CD8-positive, alpha-beta memory T cell (primary cell): ENCODE data around the gene BCL11B. TPM values are rescaled to one million over a fixed set of nuclear protein-coding genes. Genes with fewer than 3 reads are reported as not detected.

Experiments
- CTCF ChIA-PET: fragments of 350-600 bp; sonication (Branson Sonifier 250); formaldehyde crosslinking; loops from one replicate; lab custom pipeline; 2021; ENCODE audit warnings: antibody characterized with exemption; lab: Charles Lee
- POLR2A ChIA-PET: fragments of 350-600 bp; sonication (Branson Sonifier 250); formaldehyde crosslinking; loops from one replicate; lab custom pipeline; 2021; ENCODE audit warnings: antibody characterized with exemption; lab: Charles Lee
- DNase-seq, 5 donors: peaks; one replicate each; pipeline versions ENCODE4 v3.0.0 to v3.0.0-alpha.2; 2020 to 2022; ENCODE audit warnings: mixed read lengths in 1 of 5
- H3K27ac ChIP-seq: one replicate; pipeline ENCODE4 v1.7.0; 2013; ENCODE audit warnings: low read depth, mild to moderate bottlenecking, low read length, moderate library complexity
- H3K27me3 ChIP-seq: 2 replicates; pipeline ENCODE4 v1.7.0; 2013; ENCODE audit warnings: low read length, mild to moderate bottlenecking; ENCODE audit not compliant: insufficient read depth, poor library complexity, severe bottlenecking
- H3K36me3 ChIP-seq: 2 replicates; pipeline ENCODE4 v1.7.0; 2013; ENCODE audit warnings: mild to moderate bottlenecking, low read length, moderate library complexity; ENCODE audit not compliant: insufficient read depth
- H3K4me1 ChIP-seq: 2 replicates; pipeline ENCODE4 v1.7.0; 2013; ENCODE audit warnings: mild to moderate bottlenecking, low read length, moderate library complexity; ENCODE audit not compliant: insufficient read depth
- H3K4me3 ChIP-seq: 2 replicates; pipeline ENCODE4 v1.7.0; 2013; ENCODE audit warnings: mild to moderate bottlenecking, low read length
- H3K9me3 ChIP-seq: 2 replicates; pipeline ENCODE4 v1.7.0; 2013; ENCODE audit warnings: mild to moderate bottlenecking, low read length
- H3K27ac Mint-ChIP-seq, 8 donors: one replicate each; pipeline ENCODE4 v1.8.0; 2020 to 2021; ENCODE audit warnings: mixed read lengths in 8 of 8, mild to moderate bottlenecking in 6 of 8, inconsistent platforms in 3 of 8, moderate library complexity in 3 of 8
- H3K27me3 Mint-ChIP-seq, 2 donors: one replicate each; pipeline ENCODE4 v1.8.0; 2020 to 2021; ENCODE audit warnings: mixed read lengths in 2 of 2, mild to moderate bottlenecking in 1 of 2, moderate library complexity in 1 of 2
- H3K36me3 Mint-ChIP-seq, 3 donors: one replicate each; pipeline ENCODE4 v1.8.0; 2020 to 2021; ENCODE audit warnings: mixed read lengths in 3 of 3, inconsistent platforms in 1 of 3, mild to moderate bottlenecking in 1 of 3
- H3K4me1 Mint-ChIP-seq, 3 donors: one replicate each; pipeline ENCODE4 v1.8.0; 2020 to 2021; ENCODE audit warnings: mixed read lengths in 3 of 3, inconsistent platforms in 1 of 3, mild to moderate bottlenecking in 1 of 3
- H3K4me3 Mint-ChIP-seq, 7 donors: one replicate each; pipeline ENCODE4 v1.8.0; 2020 to 2021; ENCODE audit warnings: mixed read lengths in 7 of 7, mild to moderate bottlenecking in 6 of 7, moderate library complexity in 4 of 7, inconsistent platforms in 2 of 7
- H3K9me3 Mint-ChIP-seq, 5 donors: one replicate each; pipeline ENCODE4 v1.8.0; 2020 to 2022; ENCODE audit warnings: mixed read lengths in 5 of 5, mild to moderate bottlenecking in 3 of 5, moderate library complexity in 2 of 5, inconsistent platforms in 1 of 5
- polyA plus RNA-seq: library from polyadenylated mRNA; unstranded; fragments of 300-500 nt; fragmentation: Illumina TruSeq; gene quantifications from one replicate; pipeline ENCODE4 v1.2.3, GENCODE V29; 2021
- total RNA-seq, 2 experiments: library from RNA; stranded (reverse); gene quantifications; one replicate each; pipeline ENCODE4 v1.2.3, GENCODE V29; 2021

Gene BCL11B
- total and polyA plus RNA-seq, 3 experiments from 2014 or later: 9.7 to 42.5 (median 42.0) TPM

GRCh38 chr14:99276482-99276881 is 4.5 kb upstream of the BCL11B start:
- Histone ChIP-seq H3K9me3 (no peaks in the 10 kb centered on the region), H3K4me1 (peaks cover 23% of the 10 kb centered on the region), H3K27me3 (no peaks in the 10 kb centered on the region), H3K4me3 (no peak overlapping the region), H3K36me3 (no peaks in the 10 kb centered on the region), H3K27ac (no peak overlapping the region)
- Mint-ChIP-seq H3K4me1 (peaks cover 27 to 44% (median 36%) of the 10 kb centered on the region in 3 donors), H3K36me3 (peaks cover 0 to 5% (median 5%) of the 10 kb centered on the region in 3 donors), H3K27me3 (peaks cover 0 to 3% of the 10 kb centered on the region in 2 donors), H3K27ac (peak overlapping the region in 1 of 8 donors; percentile 3), H3K4me3 (peak overlapping the region in 1 of 7 donors; percentile 83), H3K9me3 (peaks cover 0 to 3% (median 0%) of the 10 kb centered on the region in 5 donors)
- CTCF ChIA-PET: interaction anchor here (1.2 to 4.7 kb wide), 2 partner anchors 10 to 1138 kb away, joined by 4 to 23 read pairs; no protein-coding TSS in a partner anchor
- no peak for DNase-seq
- POLR2A ChIA-PET: interaction anchor here (0.6 kb wide), 1 partner anchor 85 kb away, joined by 3 read pairs; no protein-coding TSS in a partner anchor

DNA sequence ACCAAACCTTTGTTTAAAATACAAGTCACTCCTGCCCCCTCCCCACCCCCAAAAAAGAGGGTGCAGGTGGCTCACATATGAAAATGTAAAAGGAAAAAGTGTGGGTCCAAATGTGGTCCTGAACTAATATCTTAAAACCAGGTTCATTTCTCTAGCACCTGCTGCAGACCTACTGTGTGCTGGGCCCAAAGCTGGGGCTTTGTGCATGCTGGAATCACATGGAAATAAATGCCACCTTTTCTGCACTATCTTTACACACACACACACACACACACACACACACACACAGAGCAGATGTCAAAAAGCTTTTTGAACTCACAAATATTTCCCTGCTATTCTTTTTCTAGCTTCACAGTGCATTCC is 3.2 kb upstream of the BCL11B start:
- Histone ChIP-seq H3K4me3 (no peak overlapping the region), H3K27ac (no peak overlapping the region), H3K4me1 (peaks cover 14% of the 10 kb centered on the region), H3K27me3 (no peaks in the 10 kb centered on the region), H3K9me3 (no peaks in the 10 kb centered on the region), H3K36me3 (no peaks in the 10 kb centered on the region)
- ChIA-PET CTCF (interaction anchor here (0.7 to 16.8 kb wide), 17 partner anchors 9 to 1397 kb away, joined by 3 to 532 read pairs (median 3); no protein-coding TSS in a partner anchor), POLR2A (interaction anchor here (0.5 to 1.4 kb wide), 4 partner anchors 13 to 1986 kb away, joined by 4 to 13 read pairs (median 6); no protein-coding TSS in a partner anchor)
- H3K27ac Mint-ChIP-seq: peak overlapping the region in 6 of 8 donors; percentile 3 to 93 (median 82)
- H3K4me1 Mint-ChIP-seq: peaks cover 16 to 32% (median 23%) of the 10 kb centered on the region in 3 donors
- H3K9me3 Mint-ChIP-seq: peaks cover 0 to 6% (median 0%) of the 10 kb centered on the region in 5 donors
- H3K4me3 Mint-ChIP-seq: peak overlapping the region; percentile 81 to 98 (median 95)
- H3K27me3 Mint-ChIP-seq: peaks cover 0 to 6% of the 10 kb centered on the region in 2 donors
- no peak for DNase-seq
- peaks cover 0 to 8% (median 0%) of the 10 kb centered on the region in 3 donors for H3K36me3 Mint-ChIP-seq

DNA sequence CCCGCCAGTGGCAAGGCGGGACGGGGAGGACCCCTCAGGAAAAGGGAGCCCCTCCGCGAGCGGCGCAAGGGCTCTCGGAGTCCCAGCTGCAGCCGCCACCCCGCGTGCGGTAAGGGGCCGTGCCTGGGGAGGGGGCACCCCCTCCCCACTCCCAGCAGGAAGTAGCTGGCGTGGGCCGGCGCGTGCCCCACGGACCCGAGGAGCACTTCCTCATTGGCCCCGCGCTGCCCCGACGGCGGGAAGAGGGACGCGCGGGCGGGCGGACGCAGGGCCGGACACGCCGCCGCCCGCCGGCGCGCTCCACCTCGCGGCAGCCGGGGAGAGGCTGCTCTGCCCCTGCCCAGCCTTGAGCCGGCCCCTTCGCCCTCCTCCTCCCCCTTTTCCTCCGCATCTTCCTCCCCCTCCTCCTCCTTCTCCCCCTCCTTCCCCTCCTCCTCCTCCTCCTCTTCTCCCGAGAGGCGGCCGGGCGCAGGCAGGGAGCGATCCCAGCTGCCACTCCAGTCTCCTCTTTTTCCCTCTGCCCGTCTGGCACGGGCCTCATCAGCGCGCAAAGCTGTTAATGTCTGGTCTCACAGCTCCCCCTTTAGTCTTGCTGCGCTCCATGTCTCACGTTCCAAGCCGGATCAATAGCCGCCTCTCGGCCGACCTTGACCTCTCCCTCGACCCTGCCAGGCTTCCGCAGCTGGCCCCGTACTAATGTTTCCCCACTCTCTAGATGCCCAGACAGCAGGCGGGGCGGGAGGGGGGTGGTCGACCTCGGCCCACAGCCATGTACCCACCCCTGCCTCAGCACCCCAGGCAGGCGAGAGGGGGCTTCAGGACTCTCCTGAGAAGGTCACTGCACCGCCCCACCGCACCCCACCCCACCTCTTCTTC is 2.6 kb upstream of the BCL11B start:
- CTCF ChIA-PET: interaction anchor here (0.7 to 16.8 kb wide), 17 partner anchors 9 to 1396 kb away, joined by 3 to 532 read pairs (median 3); no protein-coding TSS in a partner anchor
- H3K36me3 ChIP-seq: no peaks in the 10 kb centered on the region
- H3K4me1 Mint-ChIP-seq: peaks cover 16 to 32% (median 23%) of the 10 kb centered on the region in 3 donors
- peak overlapping the region; percentile 62 for H3K4me3 ChIP-seq
- H3K9me3 ChIP-seq: no peaks in the 10 kb centered on the region
- peaks cover 0 to 9% of the 10 kb centered on the region in 2 donors for H3K27me3 Mint-ChIP-seq
- H3K9me3 Mint-ChIP-seq: peaks cover 0 to 8% (median 3%) of the 10 kb centered on the region in 5 donors
- no peaks in the 10 kb centered on the region for H3K27me3 ChIP-seq
- peaks cover 14% of the 10 kb centered on the region for H3K4me1 ChIP-seq
- peaks cover 0 to 12% (median 0%) of the 10 kb centered on the region in 3 donors for H3K36me3 Mint-ChIP-seq
- POLR2A ChIA-PET: interaction anchor here (0.6 to 1.4 kb wide), 4 partner anchors 12 to 1985 kb away, joined by 3 to 13 read pairs (median 6); no protein-coding TSS in a partner anchor
- DNase-seq: peak in 3 of 5 donors; percentile 45 to 71 (median 50)
- H3K27ac Mint-ChIP-seq: peak overlapping the region; percentile 40 to 97 (median 90)
- H3K27ac ChIP-seq: peak overlapping the region; percentile 14
- H3K4me3 Mint-ChIP-seq: peak overlapping the region; percentile 81 to 98 (median 95)

GRCh38 chr14:99273766-99274345 is 1.9 kb upstream of the BCL11B start:
- Mint-ChIP-seq H3K4me3 (peak overlapping the region; percentile 81 to 98 (median 87)), H3K36me3 (peaks cover 0 to 17% (median 0%) of the 10 kb centered on the region in 3 donors), H3K27me3 (peaks cover 0 to 9% of the 10 kb centered on the region in 2 donors), H3K9me3 (peaks cover 0 to 8% (median 3%) of the 10 kb centered on the region in 5 donors), H3K4me1 (peaks cover 16 to 32% (median 23%) of the 10 kb centered on the region in 3 donors), H3K27ac (peak overlapping the region; percentile 3 to 93 (median 80))
- ChIA-PET CTCF (interaction anchor here (0.9 to 16.8 kb wide), 9 partner anchors 13 to 1395 kb away, joined by 3 to 532 read pairs (median 4); no protein-coding TSS in a partner anchor), POLR2A (interaction anchor here (1.4 kb wide), 1 partner anchor 12 kb away, joined by 6 read pairs; no protein-coding TSS in a partner anchor)
- Histone ChIP-seq H3K27ac (peak overlapping the region; percentile 14), H3K27me3 (no peaks in the 10 kb centered on the region), H3K4me3 (peak overlapping the region; percentile 62), H3K4me1 (peaks cover 14% of the 10 kb centered on the region), H3K9me3 (no peaks in the 10 kb centered on the region), H3K36me3 (no peaks in the 10 kb centered on the region)
- DNase-seq: no peak

DNA sequence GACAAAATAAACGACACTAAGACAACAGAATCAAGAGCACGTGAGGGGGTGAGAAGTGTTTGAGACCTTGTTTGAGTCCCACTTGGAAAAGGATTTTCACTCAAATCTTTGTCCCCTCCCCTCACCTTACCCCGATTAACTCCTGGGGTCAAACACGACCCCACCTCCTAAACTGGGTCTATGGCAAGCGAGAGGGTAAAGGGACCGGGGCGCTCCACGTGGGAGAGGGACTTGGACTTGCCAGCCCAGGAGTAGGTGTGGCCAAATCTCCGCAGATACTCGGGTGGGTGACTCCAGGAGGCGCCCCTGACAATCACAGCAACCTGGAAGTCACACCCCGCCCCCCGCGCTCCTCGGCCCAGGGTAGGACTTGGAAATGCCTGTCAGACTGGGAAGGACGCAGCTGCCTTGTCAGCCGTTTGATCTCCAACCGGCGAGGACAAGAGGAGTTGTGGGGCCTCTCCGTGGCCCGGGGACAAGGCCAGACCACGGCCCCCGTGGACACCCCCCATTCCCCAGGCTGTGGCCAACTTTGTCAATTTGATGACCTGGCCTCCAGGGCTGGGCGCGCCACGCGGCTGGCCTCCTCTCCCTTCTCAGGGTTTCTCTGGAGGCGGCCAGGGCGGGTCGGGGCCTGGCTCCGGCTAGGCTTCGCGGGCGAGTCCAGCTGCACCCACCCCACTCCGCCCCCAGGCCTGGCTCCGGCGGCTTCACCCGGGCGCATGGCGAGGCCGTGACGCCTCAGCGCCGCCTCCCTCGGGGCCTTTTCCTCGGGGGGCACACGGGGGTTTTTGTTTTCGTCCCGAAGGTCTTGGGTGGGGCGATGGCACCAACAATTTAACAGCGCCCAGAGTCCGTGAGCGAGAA is 1.1 kb upstream of the BCL11B start:
- Mint-ChIP-seq H3K4me1 (peaks cover 16 to 33% (median 23%) of the 10 kb centered on the region in 3 donors), H3K9me3 (peaks cover 0 to 8% (median 3%) of the 10 kb centered on the region in 5 donors), H3K27me3 (peaks cover 0 to 9% of the 10 kb centered on the region in 2 donors), H3K36me3 (peaks cover 0 to 24% (median 0%) of the 10 kb centered on the region in 3 donors), H3K4me3 (peak overlapping the region; percentile 93 to 100 (median 97)), H3K27ac (peak overlapping the region; percentile 82 to 95 (median 90))
- peak overlapping the region; percentile 62 for H3K4me3 ChIP-seq
- peaks cover 14% of the 10 kb centered on the region for H3K4me1 ChIP-seq
- no peaks in the 10 kb centered on the region for H3K9me3 ChIP-seq
- H3K36me3 ChIP-seq: no peaks in the 10 kb centered on the region
- CTCF ChIA-PET: interaction anchor here (0.9 to 16.8 kb wide), 13 partner anchors 13 to 1295 kb away, joined by 3 to 532 read pairs (median 7); no protein-coding TSS in a partner anchor
- peak overlapping the region; percentile 22 for H3K27ac ChIP-seq
- peak in 4 of 5 donors; percentile 47 to 78 (median 56) for DNase-seq
- H3K27me3 ChIP-seq: no peaks in the 10 kb centered on the region
- POLR2A ChIA-PET: interaction anchor here (0.6 to 2.4 kb wide), 6 partner anchors 11 to 1813 kb away, joined by 3 to 19 read pairs (median 6); no protein-coding TSS in a partner anchor

DNA sequence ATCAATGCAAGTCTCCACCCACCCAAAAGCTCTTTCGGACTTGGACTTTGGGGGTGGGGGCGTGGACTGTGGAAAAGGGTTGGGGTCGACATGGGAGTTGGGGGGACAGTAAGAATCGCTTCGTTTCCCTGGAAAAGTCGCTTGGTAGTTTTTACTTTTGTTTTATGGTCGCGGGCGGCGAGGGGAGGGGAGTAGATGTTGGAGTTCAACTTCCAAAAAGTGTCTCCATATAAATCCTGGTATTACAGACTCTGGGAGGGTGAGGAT is 568 bp upstream of the BCL11B start:
- peak overlapping the region; percentile 62 for H3K4me3 ChIP-seq
- POLR2A ChIA-PET: interaction anchor here (0.6 to 2.4 kb wide), 7 partner anchors 11 to 1670 kb away, joined by 3 to 19 read pairs (median 5); no protein-coding TSS in a partner anchor
- no peak overlapping the region for H3K27ac ChIP-seq

More for the DNA sequence above, 568 bp upstream of the BCL11B start:
- peaks cover 4% of the 10 kb centered on the region for H3K36me3 ChIP-seq
- peak overlapping the region; percentile 82 to 95 (median 90) for H3K27ac Mint-ChIP-seq
- H3K27me3 ChIP-seq: no peaks in the 10 kb centered on the region
- H3K4me1 Mint-ChIP-seq: peaks cover 20 to 35% (median 28%) of the 10 kb centered on the region in 3 donors
- CTCF ChIA-PET: interaction anchor here (0.7 to 16.8 kb wide), 17 partner anchors 11 to 1923 kb away, joined by 3 to 532 read pairs (median 5); no protein-coding TSS in a partner anchor
- H3K27me3 Mint-ChIP-seq: peaks cover 0 to 9% of the 10 kb centered on the region in 2 donors
- peaks cover 14% of the 10 kb centered on the region for H3K4me1 ChIP-seq
- H3K9me3 Mint-ChIP-seq: peaks cover 0 to 8% (median 3%) of the 10 kb centered on the region in 5 donors
- H3K36me3 Mint-ChIP-seq: peaks cover 0 to 30% (median 2%) of the 10 kb centered on the region in 3 donors
- DNase-seq: no peak
- H3K4me3 Mint-ChIP-seq: peak overlapping the region; percentile 93 to 100 (median 97)
- H3K9me3 ChIP-seq: no peaks in the 10 kb centered on the region
